ENCODE results near the gene MAPRE3.

DNA sequence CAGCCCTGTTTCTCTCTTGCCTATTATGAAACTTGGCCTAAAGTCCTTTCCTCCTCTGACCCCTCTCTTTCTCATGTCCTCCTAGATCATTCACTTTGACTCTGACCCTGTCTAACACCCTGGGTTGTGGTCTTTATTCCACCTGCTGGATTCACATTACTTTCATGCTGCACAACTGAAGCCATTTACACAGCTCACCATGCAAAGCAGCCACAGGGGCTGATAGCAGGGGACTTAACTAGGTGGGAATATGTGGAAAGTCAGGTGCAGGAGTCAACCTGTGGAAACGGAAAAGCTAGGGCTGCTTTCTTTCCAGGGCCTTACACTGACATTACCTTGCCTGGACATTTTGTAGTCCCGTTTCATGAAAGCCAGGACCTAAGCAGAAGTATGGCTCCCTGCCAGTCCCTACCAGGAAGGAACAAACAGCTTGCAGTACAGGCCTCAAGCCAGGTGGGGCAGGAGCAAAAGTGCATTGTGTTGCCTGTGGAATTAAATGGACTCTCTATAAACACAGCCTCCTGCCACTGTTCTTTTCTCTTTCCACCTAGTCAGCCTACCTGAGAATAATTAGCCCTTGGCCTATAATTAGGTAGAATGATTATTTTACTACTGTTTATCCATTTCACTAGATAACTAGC lies 11.8 kb downstream of the MAPRE3 start:
- TF ChIP-seq, protein P1, sequence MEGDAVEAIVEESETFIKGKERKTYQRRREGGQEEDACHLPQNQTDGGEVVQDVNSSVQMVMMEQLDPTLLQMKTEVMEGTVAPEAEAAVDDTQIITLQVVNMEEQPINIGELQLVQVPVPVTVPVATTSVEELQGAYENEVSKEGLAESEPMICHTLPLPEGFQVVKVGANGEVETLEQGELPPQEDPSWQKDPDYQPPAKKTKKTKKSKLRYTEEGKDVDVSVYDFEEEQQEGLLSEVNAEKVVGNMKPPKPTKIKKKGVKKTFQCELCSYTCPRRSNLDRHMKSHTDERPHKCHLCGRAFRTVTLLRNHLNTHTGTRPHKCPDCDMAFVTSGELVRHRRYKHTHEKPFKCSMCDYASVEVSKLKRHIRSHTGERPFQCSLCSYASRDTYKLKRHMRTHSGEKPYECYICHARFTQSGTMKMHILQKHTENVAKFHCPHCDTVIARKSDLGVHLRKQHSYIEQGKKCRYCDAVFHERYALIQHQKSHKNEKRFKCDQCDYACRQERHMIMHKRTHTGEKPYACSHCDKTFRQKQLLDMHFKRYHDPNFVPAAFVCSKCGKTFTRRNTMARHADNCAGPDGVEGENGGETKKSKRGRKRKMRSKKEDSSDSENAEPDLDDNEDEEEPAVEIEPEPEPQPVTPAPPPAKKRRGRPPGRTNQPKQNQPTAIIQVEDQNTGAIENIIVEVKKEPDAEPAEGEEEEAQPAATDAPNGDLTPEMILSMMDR (IDR thresholded peaks at IDR 0.05), result peak in 3 of 4 experiments; percentile 25 to 60 (median 49)
- TF ChIP-seq POLR2A (IDR thresholded peaks at IDR 0.05) (no peak), POLR2AphosphoS5 (IDR thresholded peaks at IDR 0.05) (peak; percentile 91)
